ENCODE data around the gene ACTBL2.

GRCh38 chr5:57441557-57441956 lies 41.1 kb downstream of the ACTBL2 start:
- TF ChIP-seq POLR2A (IDR thresholded peaks at IDR 0.05; ENCODE audit: low read depth, low read length) = no peak
- TF ChIP-seq POLR2AphosphoS5 (IDR thresholded peaks at IDR 0.05; ENCODE audit: low read depth, low read length) = no peak
- no peak for TF ChIP-seq SPI1 (IDR thresholded peaks at IDR 0.05; ENCODE audit: low read depth, low read length)
- no peak for TF ChIP-seq TAF1 (IDR thresholded peaks at IDR 0.05; ENCODE audit: low read depth, low read length)
- no peak for TF ChIP-seq POU2F2 (IDR thresholded peaks at IDR 0.05; ENCODE audit: low read depth, low read length)
- TF ChIP-seq PAX5 (IDR thresholded peaks at IDR 0.05; ENCODE audit: insufficient read depth, low read length, severe bottlenecking) = no peak
